ENCODE measurements around the gene KYNU. TPM values are rescaled to one million over a fixed set of nuclear protein-coding genes. Genes with fewer than 3 reads are reported as not detected.
"Not testable (repeated sequence)": the region's sequence is repeated elsewhere in the genome, so short reads cannot be mapped to it uniquely, and the experiment has no call there.

KYNU gene
- total and polyA plus RNA-seq, 8 donors, result 0.12 to 2.6 (median 0.53) TPM

- DNase-seq (no peak), FAIRE-seq (no peak), ATAC-seq (no peak)
- TF ChIP-seq CTCF (IDR thresholded peaks at IDR 0.05), result no peak
- no peaks in the 10 kb centered on the region for H3K27me3 ChIP-seq
- no peaks in the 10 kb centered on the region for H3K9me3 ChIP-seq
- WGBS, 2 donors, result 68 to 77% methylated on average over 4 of the region's 4 CpGs
- no peak overlapping the region for H3K27ac ChIP-seq
- H3K4me3 ChIP-seq, result no peak overlapping the region
- intact Hi-C loops (cut with DNase I), result no loop called here
- no peaks in the 10 kb centered on the region for H3K36me3 ChIP-seq
- H3K4me1 ChIP-seq, result no peaks in the 10 kb centered on the region
These were observed 210.9 kb downstream of the KYNU start for GRCh38 chr2:143088388-143088787.

GRCh38 chr2:143089520-143089919 lies 212.1 kb downstream of the KYNU start:
- H3K27ac ChIP-seq; ATAC-seq; H3K4me1 ChIP-seq; intact Hi-C loops (cut with DNase I); FAIRE-seq; H3K4me3 ChIP-seq; H3K9me3 ChIP-seq; H3K36me3 ChIP-seq; H3K27me3 ChIP-seq: not testable (repeated sequence)
- 89 to 91% methylated on average over 11 to 12 of the region's 12 CpGs for WGBS, 2 donors
- peak in 2 of 6 donors; percentile 11 to 53 for DNase-seq
